ENCODE measurements around the gene ISL2.

ISL2 gene

GRCh38 chr15:76368122-76368621 is 31.6 kb downstream of the ISL2 start:
- Mint-ChIP-seq H3K36me3 (ENCODE audit: low read depth) (peaks cover 7% of the 10 kb centered on the region), H3K27me3 (no peaks in the 10 kb centered on the region), H3K27ac (no peak overlapping the region), H3K4me3 (no peak overlapping the region), H3K4me1 (ENCODE audit: low read depth) (no peaks in the 10 kb centered on the region), H3K9me3 (no peaks in the 10 kb centered on the region)

- peaks cover 31% of the 10 kb centered on the region for H3K36me3 Mint-ChIP-seq (ENCODE audit: low read depth)
- no peak overlapping the region for H3K4me3 Mint-ChIP-seq
- H3K27ac Mint-ChIP-seq = no peak overlapping the region
- H3K27me3 Mint-ChIP-seq = no peaks in the 10 kb centered on the region
- no peaks in the 10 kb centered on the region for H3K4me1 Mint-ChIP-seq (ENCODE audit: low read depth)
- no peaks in the 10 kb centered on the region for H3K9me3 Mint-ChIP-seq
Measured at GRCh38 chr15:76376029-76376428, 39.5 kb downstream of the ISL2 start.

- H3K36me3 Mint-ChIP-seq (ENCODE audit: low read depth) = peaks cover 31% of the 10 kb centered on the region
- H3K4me1 Mint-ChIP-seq (ENCODE audit: low read depth) = no peaks in the 10 kb centered on the region
- H3K27me3 Mint-ChIP-seq = no peaks in the 10 kb centered on the region
- no peak overlapping the region for H3K4me3 Mint-ChIP-seq
- H3K27ac Mint-ChIP-seq = no peak overlapping the region
- no peaks in the 10 kb centered on the region for H3K9me3 Mint-ChIP-seq
Measured at GRCh38 chr15:76376816-76377215, 40.2 kb downstream of the ISL2 start.

GRCh38 chr15:76377217-76377616 is 40.6 kb downstream of the ISL2 start:
- Mint-ChIP-seq H3K4me3 (no peak overlapping the region), H3K4me1 (ENCODE audit: low read depth) (no peaks in the 10 kb centered on the region), H3K27ac (no peak overlapping the region), H3K9me3 (no peaks in the 10 kb centered on the region), H3K36me3 (ENCODE audit: low read depth) (peaks cover 27% of the 10 kb centered on the region), H3K27me3 (no peaks in the 10 kb centered on the region)

GRCh38 chr15:76377751-76378150 is 41.2 kb downstream of the ISL2 start:
- Mint-ChIP-seq H3K36me3 (ENCODE audit: low read depth) (peaks cover 24% of the 10 kb centered on the region), H3K4me1 (ENCODE audit: low read depth) (no peaks in the 10 kb centered on the region), H3K27me3 (no peaks in the 10 kb centered on the region), H3K9me3 (no peaks in the 10 kb centered on the region), H3K4me3 (no peak overlapping the region), H3K27ac (no peak overlapping the region)

GRCh38 chr15:76378691-76379090 is 42.1 kb downstream of the ISL2 start:
- Mint-ChIP-seq H3K4me1 (ENCODE audit: low read depth) (no peaks in the 10 kb centered on the region), H3K36me3 (ENCODE audit: low read depth) (peaks cover 24% of the 10 kb centered on the region), H3K27me3 (no peaks in the 10 kb centered on the region), H3K27ac (no peak overlapping the region), H3K4me3 (no peak overlapping the region), H3K9me3 (no peaks in the 10 kb centered on the region)

- Mint-ChIP-seq H3K9me3 (no peaks in the 10 kb centered on the region), H3K27ac (no peak overlapping the region), H3K36me3 (ENCODE audit: low read depth) (peaks cover 23% of the 10 kb centered on the region), H3K27me3 (no peaks in the 10 kb centered on the region), H3K4me3 (no peak overlapping the region), H3K4me1 (ENCODE audit: low read depth) (no peaks in the 10 kb centered on the region)
Measured at GRCh38 chr15:76380249-76380648, 43.7 kb downstream of the ISL2 start.

GRCh38 chr15:76381366-76381765 is 44.8 kb downstream of the ISL2 start:
- Mint-ChIP-seq H3K4me1 (ENCODE audit: low read depth) (no peaks in the 10 kb centered on the region), H3K36me3 (ENCODE audit: low read depth) (peaks cover 22% of the 10 kb centered on the region), H3K27me3 (no peaks in the 10 kb centered on the region), H3K4me3 (no peak overlapping the region), H3K9me3 (no peaks in the 10 kb centered on the region), H3K27ac (no peak overlapping the region)

- Mint-ChIP-seq H3K4me1 (ENCODE audit: low read depth) (no peaks in the 10 kb centered on the region), H3K27ac (no peak overlapping the region), H3K27me3 (no peaks in the 10 kb centered on the region), H3K9me3 (no peaks in the 10 kb centered on the region), H3K4me3 (no peak overlapping the region), H3K36me3 (ENCODE audit: low read depth) (peaks cover 25% of the 10 kb centered on the region)
Measured at GRCh38 chr15:76382987-76383728, 46.6 kb downstream of the ISL2 start.

GRCh38 chr15:76384409-76384808 is 47.8 kb downstream of the ISL2 start:
- Mint-ChIP-seq H3K27me3 (no peaks in the 10 kb centered on the region), H3K36me3 (ENCODE audit: low read depth) (peaks cover 16% of the 10 kb centered on the region), H3K9me3 (no peaks in the 10 kb centered on the region), H3K4me1 (ENCODE audit: low read depth) (no peaks in the 10 kb centered on the region), H3K27ac (no peak overlapping the region), H3K4me3 (no peak overlapping the region)

- Mint-ChIP-seq H3K27me3 (no peaks in the 10 kb centered on the region), H3K9me3 (no peaks in the 10 kb centered on the region), H3K27ac (no peak overlapping the region), H3K4me1 (ENCODE audit: low read depth) (no peaks in the 10 kb centered on the region), H3K36me3 (ENCODE audit: low read depth) (peaks cover 8% of the 10 kb centered on the region), H3K4me3 (no peak overlapping the region)
Measured at GRCh38 chr15:76386178-76386577, 49.6 kb downstream of the ISL2 start.

- Mint-ChIP-seq H3K36me3 (ENCODE audit: low read depth) (peaks cover 8% of the 10 kb centered on the region), H3K27me3 (no peaks in the 10 kb centered on the region), H3K9me3 (no peaks in the 10 kb centered on the region), H3K4me3 (no peak overlapping the region), H3K4me1 (ENCODE audit: low read depth) (no peaks in the 10 kb centered on the region), H3K27ac (no peak overlapping the region)
Measured at GRCh38 chr15:76386926-76387325, 50.4 kb downstream of the ISL2 start.

- Mint-ChIP-seq H3K9me3 (no peaks in the 10 kb centered on the region), H3K27me3 (no peaks in the 10 kb centered on the region), H3K36me3 (ENCODE audit: low read depth) (peaks cover 8% of the 10 kb centered on the region), H3K4me1 (ENCODE audit: low read depth) (no peaks in the 10 kb centered on the region), H3K27ac (no peak overlapping the region), H3K4me3 (no peak overlapping the region)
Measured at GRCh38 chr15:76390571-76390970, 54.0 kb downstream of the ISL2 start.

GRCh38 chr15:76391309-76391708 is 54.7 kb downstream of the ISL2 start:
- no peaks in the 10 kb centered on the region for H3K27me3 Mint-ChIP-seq
- H3K36me3 Mint-ChIP-seq (ENCODE audit: low read depth) = peaks cover 8% of the 10 kb centered on the region
- no peak overlapping the region for H3K4me3 Mint-ChIP-seq
- no peaks in the 10 kb centered on the region for H3K4me1 Mint-ChIP-seq (ENCODE audit: low read depth)
- no peaks in the 10 kb centered on the region for H3K9me3 Mint-ChIP-seq
- H3K27ac Mint-ChIP-seq = no peak overlapping the region

- peaks cover 8% of the 10 kb centered on the region for H3K36me3 Mint-ChIP-seq (ENCODE audit: low read depth)
- no peak overlapping the region for H3K4me3 Mint-ChIP-seq
- no peaks in the 10 kb centered on the region for H3K27me3 Mint-ChIP-seq
- no peaks in the 10 kb centered on the region for H3K4me1 Mint-ChIP-seq (ENCODE audit: low read depth)
- H3K9me3 Mint-ChIP-seq = no peaks in the 10 kb centered on the region
- no peak overlapping the region for H3K27ac Mint-ChIP-seq
Measured at GRCh38 chr15:76391847-76392246, 55.3 kb downstream of the ISL2 start.
